NCI-H226 (cell line): ENCODE data around the gene ISL2.

Experiments
- DNase-seq: peaks from one replicate; pipeline ENCODE4 v3.0.0-alpha.2; 2015

The ISL2 gene

GRCh38 chr15:76343313-76343996, 6.9 kb downstream of the ISL2 start:
- DNase-seq, result no peak

- DNase-seq, result no peak
These were observed 8.5 kb downstream of the ISL2 start for GRCh38 chr15:76344893-76345582.

GRCh38 chr15:76345583-76345879, 9.0 kb downstream of the ISL2 start:
- DNase-seq, result no peak

- no peak for DNase-seq
These were observed 9.5 kb downstream of the ISL2 start for GRCh38 chr15:76345880-76346668.

GRCh38 chr15:76346669-76347481, 10.3 kb downstream of the ISL2 start:
- no peak for DNase-seq

- no peak for DNase-seq
These were observed 11.0 kb downstream of the ISL2 start for GRCh38 chr15:76347482-76348055.

- DNase-seq, result no peak
These were observed 12.9 kb downstream of the ISL2 start for GRCh38 chr15:76349301-76350070.

- no peak for DNase-seq
These were observed 16.5 kb downstream of the ISL2 start for GRCh38 chr15:76353023-76353577.

GRCh38 chr15:76353903-76354302, 17.3 kb downstream of the ISL2 start:
- no peak for DNase-seq

GRCh38 chr15:76354823-76355440, 18.4 kb downstream of the ISL2 start:
- DNase-seq, result no peak

- DNase-seq, result no peak
These were observed 21.9 kb downstream of the ISL2 start for GRCh38 chr15:76358453-76358852.

- no peak for DNase-seq
These were observed 22.6 kb downstream of the ISL2 start for GRCh38 chr15:76359152-76359551.

- no peak for DNase-seq
These were observed 23.8 kb downstream of the ISL2 start for GRCh38 chr15:76360416-76360815.

- no peak for DNase-seq
These were observed 26.7 kb downstream of the ISL2 start for GRCh38 chr15:76363251-76363650.

- DNase-seq, result no peak
These were observed 30.1 kb downstream of the ISL2 start for GRCh38 chr15:76366714-76367113.

- DNase-seq, result no peak
These were observed 31.6 kb downstream of the ISL2 start for GRCh38 chr15:76368122-76368621.

- peak; percentile 13 for DNase-seq
These were observed 39.5 kb downstream of the ISL2 start for GRCh38 chr15:76376029-76376428.

GRCh38 chr15:76376816-76377215, 40.2 kb downstream of the ISL2 start:
- DNase-seq, result no peak

GRCh38 chr15:76377217-76377616, 40.6 kb downstream of the ISL2 start:
- no peak for DNase-seq

- no peak for DNase-seq
These were observed 41.2 kb downstream of the ISL2 start for GRCh38 chr15:76377751-76378150.

GRCh38 chr15:76378691-76379090, 42.1 kb downstream of the ISL2 start:
- DNase-seq, result no peak
